ENCODE measurements around the gene ELMO2. TPM values are rescaled to one million over a fixed set of nuclear protein-coding genes. Genes with fewer than 3 reads are reported as not detected.

The ELMO2 gene, protein sequence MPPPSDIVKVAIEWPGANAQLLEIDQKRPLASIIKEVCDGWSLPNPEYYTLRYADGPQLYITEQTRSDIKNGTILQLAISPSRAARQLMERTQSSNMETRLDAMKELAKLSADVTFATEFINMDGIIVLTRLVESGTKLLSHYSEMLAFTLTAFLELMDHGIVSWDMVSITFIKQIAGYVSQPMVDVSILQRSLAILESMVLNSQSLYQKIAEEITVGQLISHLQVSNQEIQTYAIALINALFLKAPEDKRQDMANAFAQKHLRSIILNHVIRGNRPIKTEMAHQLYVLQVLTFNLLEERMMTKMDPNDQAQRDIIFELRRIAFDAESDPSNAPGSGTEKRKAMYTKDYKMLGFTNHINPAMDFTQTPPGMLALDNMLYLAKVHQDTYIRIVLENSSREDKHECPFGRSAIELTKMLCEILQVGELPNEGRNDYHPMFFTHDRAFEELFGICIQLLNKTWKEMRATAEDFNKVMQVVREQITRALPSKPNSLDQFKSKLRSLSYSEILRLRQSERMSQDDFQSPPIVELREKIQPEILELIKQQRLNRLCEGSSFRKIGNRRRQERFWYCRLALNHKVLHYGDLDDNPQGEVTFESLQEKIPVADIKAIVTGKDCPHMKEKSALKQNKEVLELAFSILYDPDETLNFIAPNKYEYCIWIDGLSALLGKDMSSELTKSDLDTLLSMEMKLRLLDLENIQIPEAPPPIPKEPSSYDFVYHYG
- 10 to 100 TPM; 14.5 to 25.9 (median 21.1) TPM for polyA plus RNA-seq (ENCODE audit: low read depth in 6 of 6)

DNA sequence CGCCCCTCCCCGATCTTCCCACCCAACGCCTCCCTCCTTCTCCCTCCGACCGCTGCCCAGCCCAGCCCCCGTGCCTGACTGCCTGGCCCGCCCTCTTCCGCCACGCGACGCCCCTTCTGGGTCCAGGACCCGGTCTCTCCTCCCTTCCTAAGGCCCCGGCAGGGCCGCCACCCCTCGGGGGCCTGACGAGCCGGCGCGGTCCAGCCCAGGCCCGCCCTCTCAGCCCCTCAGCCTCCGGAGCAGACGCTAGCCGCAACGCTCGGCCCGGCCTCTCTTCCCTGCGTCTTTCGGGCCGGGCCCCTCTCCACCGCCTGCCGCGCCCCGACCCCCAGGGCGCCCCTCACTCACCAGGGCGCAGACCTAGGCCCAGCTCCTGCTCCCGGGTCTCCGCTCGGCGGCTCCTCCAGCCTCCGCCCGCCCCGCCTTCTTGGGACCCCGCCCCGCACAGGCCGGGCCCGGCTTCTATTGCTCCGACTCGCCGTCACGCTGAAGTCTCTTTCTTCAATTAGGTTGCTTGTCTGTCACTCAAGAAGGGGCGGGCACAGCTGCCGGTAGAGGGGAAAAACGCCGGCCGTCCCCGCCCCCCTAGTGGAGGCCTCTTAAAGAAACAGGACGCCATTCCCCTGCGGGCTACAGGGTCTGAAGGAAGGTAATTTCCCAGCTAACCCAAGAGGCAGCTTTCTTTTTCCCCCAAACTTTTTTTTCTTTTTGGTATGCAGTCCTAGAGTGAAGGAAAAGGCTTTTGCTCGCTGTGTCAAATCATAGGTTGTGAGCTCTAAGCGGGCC is at the start of gene ELMO2:
ELMO2 (minus strand) TSS at position 416 of the 786 bp plus-strand sequence. CDS start 12,133 bp downstream, outside the sequence.
- peak within 1 kb of the TSS; percentile 92 to 98 (median 96) for H3K27ac Mint-ChIP-seq
- no peaks in the 10 kb centered on the region for H3K36me3 Mint-ChIP-seq
- H3K27me3 Mint-ChIP-seq, result no peaks in the 10 kb centered on the region
- ATAC-seq (ENCODE audit: low read depth in 2 of 2), result peak; percentile 84 to 87
- H3K4me3 Mint-ChIP-seq, result peak within 1 kb of the TSS; percentile 93 to 100 (median 97)
- DNase-seq, result peak; percentile 96
- peaks cover 33 to 65% (median 56%) of the 10 kb centered on the region in 3 donors for H3K4me1 Mint-ChIP-seq
- no peaks in the 10 kb centered on the region for H3K9me3 Mint-ChIP-seq

DNA sequence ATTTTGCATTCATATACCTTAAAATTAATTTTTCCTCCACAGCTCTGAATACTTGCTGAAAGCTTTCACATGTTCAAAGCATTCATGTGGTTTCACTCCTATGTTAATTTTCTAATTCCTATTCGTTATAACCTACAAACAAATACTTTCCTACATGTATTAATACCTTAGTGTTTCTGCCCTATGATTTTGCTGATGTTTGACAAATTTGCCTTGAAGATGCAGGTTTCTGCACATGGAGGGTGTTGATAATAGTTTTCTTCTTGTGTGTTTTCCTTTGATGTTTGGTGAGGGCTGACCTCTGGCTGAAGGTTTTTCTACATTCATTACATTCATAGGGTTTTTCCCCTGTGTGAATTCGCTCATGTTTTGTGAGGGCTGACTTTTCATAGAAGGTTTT is 49.3 kb upstream of the ELMO2 start:
- H3K4me3 Mint-ChIP-seq, result no peak overlapping the region
- DNase-seq (no peak), ATAC-seq (ENCODE audit: low read depth in 2 of 2) (no peak)
- peaks cover 38 to 60% (median 42%) of the 10 kb centered on the region in 3 donors for H3K27me3 Mint-ChIP-seq
- H3K9me3 Mint-ChIP-seq, result peaks cover 9 to 24% (median 19%) of the 10 kb centered on the region in 7 donors
- peaks cover 11 to 21% of the 10 kb centered on the region in 2 donors for H3K36me3 Mint-ChIP-seq
- no peak overlapping the region for H3K27ac Mint-ChIP-seq
- peaks cover 0 to 6% (median 0%) of the 10 kb centered on the region in 3 donors for H3K4me1 Mint-ChIP-seq

GRCh38 chr20:46446851-46447250 is 40.4 kb upstream of the ELMO2 start:
- Mint-ChIP-seq H3K9me3 (peaks cover 3 to 14% (median 7%) of the 10 kb centered on the region in 7 donors), H3K27me3 (peaks cover 37 to 59% (median 49%) of the 10 kb centered on the region in 3 donors), H3K4me1 (no peaks in the 10 kb centered on the region), H3K27ac (peak overlapping the region in 1 of 6 donors; percentile 13), H3K36me3 (peaks cover 0 to 14% of the 10 kb centered on the region in 2 donors), H3K4me3 (no peak overlapping the region)
- ATAC-seq (ENCODE audit: low read depth in 2 of 2) (no peak), DNase-seq (no peak)

DNA sequence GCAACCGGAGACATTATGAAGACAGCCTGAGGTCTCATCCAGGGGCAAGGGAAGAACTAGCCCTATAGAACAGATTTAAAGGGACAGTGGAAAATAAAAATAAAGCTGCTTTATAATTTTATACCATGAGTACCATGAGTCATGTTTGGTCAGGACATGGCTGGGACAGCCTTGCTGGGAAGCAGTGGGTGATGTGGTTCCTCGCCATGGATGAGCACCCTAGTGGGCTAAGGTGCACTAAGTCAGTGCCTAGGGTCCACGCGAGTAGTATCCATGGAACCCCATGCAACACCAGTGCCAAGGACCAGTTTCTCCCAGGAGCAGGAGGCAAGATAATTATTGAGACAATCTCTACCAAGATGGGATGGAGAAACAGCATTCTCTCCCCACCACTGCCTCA is 33.4 kb upstream of the ELMO2 start:
- ATAC-seq (ENCODE audit: low read depth in 2 of 2) (no peak), DNase-seq (no peak)
- peaks cover 34 to 62% (median 57%) of the 10 kb centered on the region in 3 donors for H3K27me3 Mint-ChIP-seq
- H3K4me3 Mint-ChIP-seq, result no peak overlapping the region
- H3K27ac Mint-ChIP-seq, result peak overlapping the region in 1 of 6 donors; percentile 28
- no peaks in the 10 kb centered on the region for H3K4me1 Mint-ChIP-seq
- H3K36me3 Mint-ChIP-seq, result peaks cover 0 to 6% of the 10 kb centered on the region in 2 donors
- H3K9me3 Mint-ChIP-seq, result peaks cover 0 to 12% (median 4%) of the 10 kb centered on the region in 7 donors

DNA sequence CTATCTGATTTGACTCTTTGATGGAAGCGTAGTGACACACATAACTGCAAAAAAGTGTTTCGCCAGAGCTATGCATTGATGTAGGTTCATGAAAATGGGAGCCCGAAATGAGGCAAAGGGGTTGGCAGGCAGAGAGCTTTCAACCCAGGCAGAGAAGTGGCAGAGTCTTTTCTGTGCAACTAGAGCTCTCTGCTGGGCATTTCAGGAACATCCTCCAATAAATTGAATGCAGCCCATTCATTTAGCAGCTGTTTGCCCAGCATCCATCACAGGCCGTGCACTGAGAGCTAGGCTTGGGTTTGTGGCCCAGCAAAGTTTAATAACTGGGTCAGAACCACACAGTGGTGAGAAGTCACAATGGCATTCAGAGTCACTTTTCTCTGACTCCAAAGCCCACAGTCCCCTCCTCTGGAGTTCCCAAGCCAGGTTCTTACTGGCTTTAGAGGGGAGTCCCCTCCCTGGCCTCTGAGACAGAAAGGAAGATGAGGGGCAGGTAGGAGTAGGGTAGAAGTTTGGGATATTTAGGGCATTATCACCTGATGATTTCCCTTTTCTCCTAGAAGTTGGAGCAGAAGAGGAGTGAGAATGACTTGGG is 31.8 kb upstream of the ELMO2 start:
- H3K27me3 Mint-ChIP-seq, result peaks cover 27 to 62% (median 55%) of the 10 kb centered on the region in 3 donors
- no peaks in the 10 kb centered on the region for H3K4me1 Mint-ChIP-seq
- ATAC-seq (ENCODE audit: low read depth in 2 of 2) (peak in 1 of 2 donors; percentile 49), DNase-seq (peak; percentile 18)
- H3K36me3 Mint-ChIP-seq, result no peaks in the 10 kb centered on the region
- no peak overlapping the region for H3K27ac Mint-ChIP-seq
- H3K9me3 Mint-ChIP-seq, result no peaks in the 10 kb centered on the region
- H3K4me3 Mint-ChIP-seq, result no peak overlapping the region

- Mint-ChIP-seq H3K36me3 (no peaks in the 10 kb centered on the region), H3K9me3 (no peaks in the 10 kb centered on the region), H3K4me1 (no peaks in the 10 kb centered on the region), H3K27me3 (peaks cover 20 to 66% (median 58%) of the 10 kb centered on the region in 3 donors), H3K27ac (no peak overlapping the region), H3K4me3 (no peak overlapping the region)
- ATAC-seq (ENCODE audit: low read depth in 2 of 2), result no peak
- DNase-seq, result no peak
Measured at GRCh38 chr20:46435146-46435545, 28.7 kb upstream of the ELMO2 start.

GRCh38 chr20:46434597-46434996 is 28.2 kb upstream of the ELMO2 start:
- Mint-ChIP-seq H3K4me1 (no peaks in the 10 kb centered on the region), H3K4me3 (no peak overlapping the region), H3K9me3 (no peaks in the 10 kb centered on the region), H3K27ac (no peak overlapping the region), H3K36me3 (no peaks in the 10 kb centered on the region), H3K27me3 (peaks cover 24 to 69% (median 55%) of the 10 kb centered on the region in 3 donors)
- DNase-seq (no peak), ATAC-seq (ENCODE audit: low read depth in 2 of 2) (no peak)

DNA sequence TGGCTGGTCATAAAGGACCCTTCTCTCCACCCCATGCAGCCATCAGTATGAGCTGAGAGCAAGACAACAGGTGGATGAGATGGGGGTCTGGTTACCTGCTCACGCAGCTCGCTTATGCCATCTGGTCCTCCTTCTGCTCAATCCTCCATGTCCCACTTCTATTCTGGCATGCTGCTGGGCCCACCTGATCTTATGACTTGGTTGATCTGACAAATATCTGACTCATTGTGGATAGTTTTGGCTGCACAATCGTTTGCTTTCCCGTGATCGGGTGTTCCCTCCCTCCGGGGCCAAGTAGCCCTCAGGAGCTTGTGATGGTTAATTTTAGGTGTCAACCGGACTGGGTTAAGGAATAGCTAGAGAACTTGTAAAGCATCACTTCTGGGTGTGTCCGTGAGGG is 26.6 kb upstream of the ELMO2 start:
- ATAC-seq (ENCODE audit: low read depth in 2 of 2) (no peak), DNase-seq (no peak)
- Mint-ChIP-seq H3K4me1 (no peaks in the 10 kb centered on the region), H3K9me3 (no peaks in the 10 kb centered on the region), H3K27me3 (peaks cover 31 to 68% (median 52%) of the 10 kb centered on the region in 3 donors), H3K36me3 (no peaks in the 10 kb centered on the region), H3K27ac (no peak overlapping the region), H3K4me3 (no peak overlapping the region)

DNA sequence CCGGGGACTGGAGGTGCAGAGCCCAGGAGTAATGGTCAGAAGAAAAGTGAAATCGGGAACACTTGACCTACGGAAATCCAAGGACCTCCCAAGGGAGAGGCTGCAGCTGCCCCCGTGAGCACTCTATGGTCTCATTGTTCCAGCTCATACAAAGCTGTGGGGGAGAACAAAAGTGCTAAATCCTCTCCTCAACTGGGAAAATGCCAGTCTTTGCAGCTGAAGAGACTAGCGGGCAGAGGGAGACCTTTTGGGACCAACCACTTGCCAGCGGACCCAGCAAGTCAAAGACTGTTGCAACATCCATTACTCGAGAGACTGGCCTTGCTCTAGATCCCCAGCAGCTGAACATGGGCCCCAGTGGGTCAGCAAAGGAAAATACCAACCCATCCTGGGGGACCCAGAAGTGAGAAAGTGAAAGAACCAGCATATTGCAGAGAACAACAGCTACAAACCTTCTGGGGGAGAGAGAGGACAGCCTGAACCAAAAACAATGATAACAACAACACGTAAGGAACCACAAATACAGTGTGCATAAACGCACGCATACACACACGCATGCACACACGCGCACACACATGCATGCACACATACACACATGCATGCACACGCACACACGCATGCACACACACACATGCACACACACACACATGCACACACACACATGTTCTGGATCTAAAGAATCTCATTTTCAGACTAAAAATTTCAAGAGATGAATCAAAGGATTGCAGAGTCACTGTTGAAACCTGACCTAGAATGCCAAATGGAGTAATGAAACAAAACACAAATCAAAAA is 24.7 kb upstream of the ELMO2 start:
- no peaks in the 10 kb centered on the region for H3K4me1 Mint-ChIP-seq
- peaks cover 43 to 83% (median 69%) of the 10 kb centered on the region in 3 donors for H3K27me3 Mint-ChIP-seq
- H3K27ac Mint-ChIP-seq, result no peak overlapping the region
- no peaks in the 10 kb centered on the region for H3K36me3 Mint-ChIP-seq
- no peaks in the 10 kb centered on the region for H3K9me3 Mint-ChIP-seq
- DNase-seq, result no peak
- no peak overlapping the region for H3K4me3 Mint-ChIP-seq
- no peak for ATAC-seq (ENCODE audit: low read depth in 2 of 2)

GRCh38 chr20:46427384-46427783 is 21.0 kb upstream of the ELMO2 start:
- Mint-ChIP-seq H3K4me1 (no peaks in the 10 kb centered on the region), H3K36me3 (no peaks in the 10 kb centered on the region), H3K4me3 (no peak overlapping the region), H3K27ac (no peak overlapping the region), H3K9me3 (no peaks in the 10 kb centered on the region), H3K27me3 (peaks cover 51 to 82% (median 62%) of the 10 kb centered on the region in 3 donors)
- ATAC-seq (ENCODE audit: low read depth in 2 of 2), result no peak
- no peak for DNase-seq

DNA sequence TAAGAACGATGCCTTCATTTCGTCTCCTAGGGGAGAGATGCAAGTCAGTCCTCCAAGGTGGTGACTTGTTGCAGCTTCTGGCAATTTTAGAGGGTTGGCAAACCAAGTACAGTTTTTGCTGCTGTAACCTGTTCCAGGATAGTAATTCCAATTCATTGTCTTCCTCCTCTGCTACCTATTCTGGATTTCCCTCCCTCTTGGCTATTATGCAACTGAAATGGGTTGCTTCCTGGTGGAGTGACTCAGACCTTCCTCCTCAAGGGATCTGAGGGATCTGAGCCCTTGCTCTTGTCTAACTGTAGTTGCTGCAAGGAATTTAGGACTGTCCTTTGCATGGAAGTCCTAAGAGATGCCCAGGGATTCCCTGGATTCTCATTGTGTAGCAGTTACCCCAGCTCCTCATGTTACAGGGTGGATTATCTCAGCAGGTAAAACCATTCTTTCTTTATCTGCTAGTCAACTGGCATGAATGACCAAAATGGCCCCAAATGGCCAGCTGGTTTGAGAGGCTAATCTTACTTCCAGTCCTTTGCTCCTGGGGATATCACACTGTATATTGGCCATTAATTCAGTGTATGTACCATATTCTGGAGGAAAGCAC is 17.6 kb upstream of the ELMO2 start:
- Mint-ChIP-seq H3K9me3 (no peaks in the 10 kb centered on the region), H3K27me3 (peaks cover 50 to 65% (median 50%) of the 10 kb centered on the region in 3 donors), H3K4me1 (no peaks in the 10 kb centered on the region), H3K27ac (peak overlapping the region in 1 of 6 donors; percentile 6), H3K36me3 (no peaks in the 10 kb centered on the region), H3K4me3 (no peak overlapping the region)
- ATAC-seq (ENCODE audit: low read depth in 2 of 2) (no peak), DNase-seq (no peak)

DNA sequence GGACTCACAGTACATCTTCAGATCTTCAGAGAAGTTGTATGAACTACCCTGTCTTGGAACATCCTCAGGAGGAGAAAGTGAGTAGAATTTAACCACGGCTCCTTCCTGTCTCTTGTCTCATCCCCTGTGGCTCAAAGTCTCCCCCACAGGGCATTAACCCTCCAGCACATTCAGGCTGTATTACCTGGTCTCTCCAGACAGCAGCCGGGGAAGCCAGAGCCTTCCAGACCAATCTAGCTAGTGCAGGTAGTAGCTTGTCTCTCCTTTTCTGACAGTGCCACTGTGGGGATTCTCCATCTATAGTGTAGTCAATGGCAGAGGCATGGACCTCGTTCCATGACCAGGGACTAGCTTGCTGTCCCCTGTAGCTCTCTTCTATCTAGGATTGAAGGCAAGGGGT is 16.9 kb upstream of the ELMO2 start:
- peaks cover 0 to 4% (median 0%) of the 10 kb centered on the region in 7 donors for H3K9me3 Mint-ChIP-seq
- H3K4me3 Mint-ChIP-seq, result no peak overlapping the region
- DNase-seq (no peak), ATAC-seq (ENCODE audit: low read depth in 2 of 2) (no peak)
- no peaks in the 10 kb centered on the region for H3K4me1 Mint-ChIP-seq
- H3K36me3 Mint-ChIP-seq, result no peaks in the 10 kb centered on the region
- H3K27ac Mint-ChIP-seq, result no peak overlapping the region
- peaks cover 50 to 68% (median 52%) of the 10 kb centered on the region in 3 donors for H3K27me3 Mint-ChIP-seq

Data from naive B cell (primary cell).